Measurements from ENCODE around the gene FADS1.

The FADS1 gene

DNA sequence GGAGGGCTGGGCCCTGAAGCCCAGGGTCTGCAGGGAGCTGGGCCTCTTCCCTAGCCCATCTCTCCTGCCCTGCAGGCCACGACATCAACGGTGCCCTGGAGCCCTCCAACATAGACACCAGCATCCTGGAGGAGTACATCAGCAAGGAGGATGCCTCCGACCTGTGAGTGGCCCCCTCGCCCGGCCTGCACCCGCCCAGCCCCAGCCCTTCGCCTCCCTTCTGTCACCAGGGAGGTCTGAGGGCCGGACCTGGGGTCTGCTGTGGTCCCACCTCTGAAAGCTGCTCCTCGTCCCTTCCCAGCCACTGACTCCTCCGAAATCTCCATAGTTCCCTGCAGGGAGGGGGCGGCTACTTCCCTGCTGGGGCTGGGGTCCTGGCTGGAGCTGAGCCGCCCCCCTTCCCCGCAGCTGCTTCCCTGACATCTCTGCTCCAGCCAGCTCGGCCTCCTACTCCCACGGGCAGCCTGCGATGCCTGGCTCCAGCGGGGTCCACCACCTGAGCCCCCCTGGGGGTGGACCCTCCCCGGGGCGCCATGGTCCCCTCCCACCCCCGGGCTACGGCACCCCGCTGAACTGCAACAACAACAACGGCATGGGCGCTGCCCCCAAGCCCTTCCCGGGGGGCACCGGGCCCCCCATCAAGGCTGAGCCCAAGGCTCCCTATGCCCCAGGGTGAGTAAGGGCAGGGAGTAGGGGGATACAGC lies 51.1 kb downstream of the FADS1 start:
- TF ChIP-seq, protein P1, sequence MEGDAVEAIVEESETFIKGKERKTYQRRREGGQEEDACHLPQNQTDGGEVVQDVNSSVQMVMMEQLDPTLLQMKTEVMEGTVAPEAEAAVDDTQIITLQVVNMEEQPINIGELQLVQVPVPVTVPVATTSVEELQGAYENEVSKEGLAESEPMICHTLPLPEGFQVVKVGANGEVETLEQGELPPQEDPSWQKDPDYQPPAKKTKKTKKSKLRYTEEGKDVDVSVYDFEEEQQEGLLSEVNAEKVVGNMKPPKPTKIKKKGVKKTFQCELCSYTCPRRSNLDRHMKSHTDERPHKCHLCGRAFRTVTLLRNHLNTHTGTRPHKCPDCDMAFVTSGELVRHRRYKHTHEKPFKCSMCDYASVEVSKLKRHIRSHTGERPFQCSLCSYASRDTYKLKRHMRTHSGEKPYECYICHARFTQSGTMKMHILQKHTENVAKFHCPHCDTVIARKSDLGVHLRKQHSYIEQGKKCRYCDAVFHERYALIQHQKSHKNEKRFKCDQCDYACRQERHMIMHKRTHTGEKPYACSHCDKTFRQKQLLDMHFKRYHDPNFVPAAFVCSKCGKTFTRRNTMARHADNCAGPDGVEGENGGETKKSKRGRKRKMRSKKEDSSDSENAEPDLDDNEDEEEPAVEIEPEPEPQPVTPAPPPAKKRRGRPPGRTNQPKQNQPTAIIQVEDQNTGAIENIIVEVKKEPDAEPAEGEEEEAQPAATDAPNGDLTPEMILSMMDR (conservative IDR thresholded peaks at IDR 0.05; ENCODE audit: low read depth): no peak
- ChIA-PET CTCF (no interaction called here), POLR2A (ENCODE audit: low non-redundant PET) (no interaction called here)
- no peak overlapping the region for H3K27ac ChIP-seq
- no peak for DNase-seq (ENCODE audit: low spot score)

DNA sequence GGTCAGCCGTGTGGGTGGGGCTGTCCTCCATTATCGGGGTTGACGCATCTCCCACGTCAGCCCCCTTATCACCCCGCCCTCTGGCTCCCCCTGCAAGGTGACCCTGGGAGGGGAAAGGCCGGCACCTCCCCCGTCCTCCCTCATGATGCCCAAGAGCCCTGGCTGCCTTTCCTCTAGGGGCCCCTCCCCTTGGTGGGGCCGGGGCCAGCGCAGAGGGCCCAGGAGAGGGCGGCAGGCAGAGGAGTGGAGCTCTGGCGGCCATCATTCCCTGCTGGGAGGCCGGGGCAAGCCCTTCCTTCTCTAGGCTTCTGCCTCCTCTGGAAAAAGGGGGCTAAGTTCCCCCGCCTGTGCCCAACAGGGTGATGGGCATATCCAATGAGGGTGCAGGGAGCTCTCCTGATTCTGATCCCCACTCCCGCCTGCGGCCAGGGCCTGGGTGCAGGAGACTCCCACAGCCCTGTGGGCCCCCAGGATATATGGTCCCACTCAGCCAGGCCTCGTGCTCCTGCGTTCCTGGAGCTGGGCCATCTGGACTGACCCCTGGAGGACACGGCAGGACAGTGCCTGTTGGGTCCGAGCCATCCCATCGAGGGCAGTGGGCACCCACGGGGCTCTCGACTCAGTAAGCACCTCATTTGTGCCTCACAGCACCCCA lies 52.1 kb downstream of the FADS1 start:
- ChIA-PET POLR2A (ENCODE audit: low non-redundant PET) (no interaction called here), CTCF (interaction anchor here (0.5 kb wide), 1 partner anchor 12 kb away, joined by 3 read pairs; the partner anchor contains the start of gene MYRF)
- TF ChIP-seq, protein P1 (conservative IDR thresholded peaks at IDR 0.05; ENCODE audit: low read depth): no peak

DNA sequence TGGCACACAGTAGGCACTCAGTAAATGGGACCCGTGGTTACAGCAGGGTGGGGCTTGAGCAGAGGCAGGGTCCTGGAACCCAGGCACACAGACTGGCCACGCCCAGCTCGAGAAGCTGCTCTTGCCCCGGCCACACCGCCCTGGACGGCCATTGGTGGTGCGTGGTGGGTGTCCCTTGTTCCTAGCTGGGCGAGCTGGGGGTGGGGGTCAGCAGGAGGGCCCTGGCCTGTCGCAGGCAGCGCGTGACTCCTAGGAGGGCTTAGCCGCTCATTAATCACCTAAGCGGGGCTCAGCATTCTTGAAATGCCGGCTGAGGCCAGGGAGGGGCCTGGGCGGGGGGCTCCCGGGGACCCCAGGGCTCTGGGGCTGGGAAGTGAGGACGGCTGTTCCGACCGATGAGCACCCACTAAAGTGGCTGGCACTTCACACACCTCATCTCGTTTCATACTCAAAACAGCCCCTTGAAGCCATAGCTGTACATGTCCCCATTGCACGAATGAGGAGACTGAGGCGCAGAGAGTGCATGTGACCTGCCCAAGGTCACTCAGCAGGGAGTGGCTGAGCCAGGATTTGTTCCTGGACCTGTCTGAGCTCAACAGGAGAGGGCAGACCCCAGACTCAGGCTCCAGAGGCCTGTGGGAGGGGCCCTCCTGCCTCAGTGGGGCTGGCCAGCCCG lies 52.7 kb downstream of the FADS1 start:
- no peak overlapping the region for H3K27ac ChIP-seq
- ChIA-PET CTCF (no interaction called here), POLR2A (ENCODE audit: low non-redundant PET) (no interaction called here)
- no peak for DNase-seq (ENCODE audit: low spot score)
- TF ChIP-seq, protein P1 (conservative IDR thresholded peaks at IDR 0.05; ENCODE audit: low read depth): no peak

More for the DNA sequence above, 52.1 kb downstream of the FADS1 start:
- no peak for DNase-seq (ENCODE audit: low spot score)
- no peak overlapping the region for H3K27ac ChIP-seq

DNA sequence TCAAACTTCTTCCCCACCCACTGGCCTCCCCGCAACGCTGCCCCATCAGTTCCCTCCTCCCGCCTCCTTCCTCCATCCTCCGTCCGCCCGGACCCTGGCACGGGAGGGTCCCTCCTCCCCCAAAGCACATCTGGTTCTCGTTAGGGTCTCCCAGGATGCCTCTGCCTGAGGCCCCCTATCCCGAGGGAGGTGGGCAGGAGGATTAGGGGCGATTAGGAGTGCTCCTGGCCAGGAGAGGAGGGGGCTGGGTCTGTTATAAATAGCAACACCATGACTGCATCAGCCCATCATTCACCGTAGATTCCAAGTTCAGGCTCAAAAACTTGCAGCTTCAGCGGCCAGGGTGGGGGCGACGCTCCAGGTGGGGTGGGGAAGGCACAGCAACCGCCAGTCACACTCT lies 54.0 kb downstream of the FADS1 start:
- DNase-seq (ENCODE audit: low spot score): no peak
- TF ChIP-seq, protein P1 (conservative IDR thresholded peaks at IDR 0.05; ENCODE audit: low read depth): no peak
- CTCF ChIA-PET: interaction anchor here (1.4 kb wide), 1 partner anchor 29 kb away, joined by 3 read pairs; no protein-coding TSS in a partner anchor
- no peak overlapping the region for H3K27ac ChIP-seq
- POLR2A ChIA-PET (ENCODE audit: low non-redundant PET): no interaction called here

DNA sequence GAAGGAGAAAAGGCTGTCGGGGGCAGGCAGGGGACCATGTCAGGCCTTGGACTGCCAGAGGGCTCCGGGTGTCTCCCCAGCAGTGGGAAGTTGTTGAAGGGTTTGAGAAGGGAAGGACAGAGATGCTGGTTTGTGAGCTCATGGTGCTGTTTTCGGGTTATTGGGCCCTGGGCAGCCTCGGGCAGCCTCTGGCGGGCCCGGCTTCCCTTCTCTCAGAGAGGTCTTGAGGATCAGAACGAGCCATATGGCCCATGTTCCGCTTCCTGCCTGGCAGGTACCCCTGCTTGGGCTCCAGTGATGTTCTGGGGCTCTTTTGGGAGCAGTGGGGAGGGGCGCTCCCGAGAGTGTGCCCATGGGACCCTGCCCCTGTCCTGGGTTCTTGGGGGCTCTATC lies 54.6 kb downstream of the FADS1 start:
- TF ChIP-seq, protein P1 (conservative IDR thresholded peaks at IDR 0.05; ENCODE audit: low read depth): no peak
- no peak for DNase-seq (ENCODE audit: low spot score)
- ChIA-PET POLR2A (ENCODE audit: low non-redundant PET) (no interaction called here), CTCF (interaction anchor here (0.5 to 1.4 kb wide), 2 partner anchors 29 to 1198 kb away, joined by 3 to 4 read pairs; no protein-coding TSS in a partner anchor)
- H3K27ac ChIP-seq: no peak overlapping the region

DNA sequence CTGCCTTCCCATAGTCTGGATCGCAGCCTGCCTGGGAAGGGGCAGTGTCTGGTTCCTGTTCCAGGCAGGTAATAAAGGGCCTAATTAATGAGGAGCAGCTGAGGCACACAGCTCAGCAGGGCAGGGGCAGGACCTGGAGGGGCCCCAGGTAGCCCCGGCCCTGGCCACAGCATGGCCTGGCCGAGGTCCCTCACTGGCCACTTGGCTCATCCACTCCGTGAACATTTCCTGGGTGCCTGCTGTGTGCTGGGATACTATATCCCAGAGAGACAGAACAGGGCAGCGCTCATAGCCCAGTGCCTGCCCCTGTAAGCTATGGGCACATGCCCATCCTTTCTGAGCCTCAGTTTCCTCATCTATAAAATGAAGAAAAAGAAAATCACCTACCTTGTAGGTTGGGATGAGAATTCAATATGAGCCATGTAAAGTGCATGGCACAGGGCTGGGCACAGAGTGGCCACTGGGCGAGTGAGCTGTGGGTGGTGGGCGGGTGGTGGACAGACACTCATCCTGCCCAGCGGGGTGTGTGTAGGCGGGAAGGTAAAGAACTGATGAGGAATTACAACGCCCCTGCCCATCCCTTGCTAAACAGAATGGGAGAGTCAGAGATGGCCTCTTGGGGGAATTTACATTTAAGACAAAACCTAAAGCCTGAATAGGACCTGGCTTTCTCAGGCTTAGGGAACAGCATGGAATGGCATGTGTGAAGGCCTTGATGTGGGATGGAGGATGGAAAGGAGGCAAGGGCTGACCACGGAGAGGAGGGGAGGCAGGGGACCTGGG lies 55.2 kb downstream of the FADS1 start:
- POLR2A ChIA-PET (ENCODE audit: low non-redundant PET): no interaction called here
- CTCF ChIA-PET: interaction anchor here (0.5 to 1.4 kb wide), 2 partner anchors 28 to 1198 kb away, joined by 3 to 4 read pairs; no protein-coding TSS in a partner anchor
- no peak overlapping the region for H3K27ac ChIP-seq
- TF ChIP-seq, protein P1 (conservative IDR thresholded peaks at IDR 0.05; ENCODE audit: low read depth): no peak
- no peak for DNase-seq (ENCODE audit: low spot score)
